ENCODE results near the gene RPL35A. TPM values are rescaled to one million over a fixed set of nuclear protein-coding genes. Genes with fewer than 3 reads are reported as not detected.

RPL35A gene
- total and polyA plus RNA-seq, 9 of the 15 experiments (the other 6 are each of a cell fraction or from before 2014, with no cell fraction given) = 1,475 to 2,942 (median 2,367) TPM

GRCh38 chr3:197959891-197960693 is 10.1 kb downstream of the RPL35A start, which contains the start of gene LMLN (continued):
- peak; percentile 85 for TF ChIP-seq MYC (IDR thresholded peaks at IDR 0.05; ENCODE audit: low read depth, low read length)
- 0 out of 2 replicates have a peak, but pooled peaks have one; percentile 57 for TF ChIP-seq MYC (CRISPR knock-in tag; IDR thresholded peaks at IDR 0.05; ENCODE audit: borderline replicate concordance, low read depth)
- TF ChIP-seq, protein P1, sequence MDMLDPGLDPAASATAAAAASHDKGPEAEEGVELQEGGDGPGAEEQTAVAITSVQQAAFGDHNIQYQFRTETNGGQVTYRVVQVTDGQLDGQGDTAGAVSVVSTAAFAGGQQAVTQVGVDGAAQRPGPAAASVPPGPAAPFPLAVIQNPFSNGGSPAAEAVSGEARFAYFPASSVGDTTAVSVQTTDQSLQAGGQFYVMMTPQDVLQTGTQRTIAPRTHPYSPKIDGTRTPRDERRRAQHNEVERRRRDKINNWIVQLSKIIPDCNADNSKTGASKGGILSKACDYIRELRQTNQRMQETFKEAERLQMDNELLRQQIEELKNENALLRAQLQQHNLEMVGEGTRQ (CRISPR knock-in tag; IDR thresholded peaks at IDR 0.05) = peak; percentile 97
- TF ChIP-seq TCF7L2 (IDR thresholded peaks at IDR 0.05; ENCODE audit: low read depth, low read length) = 0 out of 2 replicates have a peak, but pooled peaks have one; percentile 18
- no peak for TF ChIP-seq FOXJ2 (tag; IDR thresholded peaks at IDR 0.05)
- TF ChIP-seq PURB (CRISPR knock-in tag; IDR thresholded peaks at IDR 0.05; ENCODE audit: low read depth) = no peak
- TF ChIP-seq TFE3 (CRISPR knock-in tag; IDR thresholded peaks at IDR 0.05) = 0 out of 2 replicates have a peak, but pooled peaks have one; percentile 11
- peak; percentile 40 for TF ChIP-seq RNF2 (IDR thresholded peaks at IDR 0.05)
- TF ChIP-seq, protein P2, sequence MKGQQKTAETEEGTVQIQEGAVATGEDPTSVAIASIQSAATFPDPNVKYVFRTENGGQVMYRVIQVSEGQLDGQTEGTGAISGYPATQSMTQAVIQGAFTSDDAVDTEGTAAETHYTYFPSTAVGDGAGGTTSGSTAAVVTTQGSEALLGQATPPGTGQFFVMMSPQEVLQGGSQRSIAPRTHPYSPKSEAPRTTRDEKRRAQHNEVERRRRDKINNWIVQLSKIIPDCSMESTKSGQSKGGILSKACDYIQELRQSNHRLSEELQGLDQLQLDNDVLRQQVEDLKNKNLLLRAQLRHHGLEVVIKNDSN (CRISPR knock-in tag; IDR thresholded peaks at IDR 0.05) = peak; percentile 99
- TF ChIP-seq TRIM24 (IDR thresholded peaks at IDR 0.05) = no peak; a peak in 1 of 4 replicates
- TF ChIP-seq ZNF445 (CRISPR knock-in tag; IDR thresholded peaks at IDR 0.05; ENCODE audit: low read depth) = no peak
- no peak for TF ChIP-seq IRF1 (CRISPR knock-in tag; IDR thresholded peaks at IDR 0.05; ENCODE audit: borderline replicate concordance)
- TF ChIP-seq TAF7 (tag; IDR thresholded peaks at IDR 0.05) = peak; percentile 70
- TF ChIP-seq ZNF644 (tag; IDR thresholded peaks at IDR 0.05; ENCODE audit: low read depth) = no peak
- TF ChIP-seq LCOR (CRISPR knock-in tag; IDR thresholded peaks at IDR 0.05) = peak; percentile 94
- peak; percentile 72; the same call in 1 of the 2 replicates for TF ChIP-seq NFRKB (IDR thresholded peaks at IDR 0.05; ENCODE audit: low read depth)
- TF ChIP-seq, protein P3, sequence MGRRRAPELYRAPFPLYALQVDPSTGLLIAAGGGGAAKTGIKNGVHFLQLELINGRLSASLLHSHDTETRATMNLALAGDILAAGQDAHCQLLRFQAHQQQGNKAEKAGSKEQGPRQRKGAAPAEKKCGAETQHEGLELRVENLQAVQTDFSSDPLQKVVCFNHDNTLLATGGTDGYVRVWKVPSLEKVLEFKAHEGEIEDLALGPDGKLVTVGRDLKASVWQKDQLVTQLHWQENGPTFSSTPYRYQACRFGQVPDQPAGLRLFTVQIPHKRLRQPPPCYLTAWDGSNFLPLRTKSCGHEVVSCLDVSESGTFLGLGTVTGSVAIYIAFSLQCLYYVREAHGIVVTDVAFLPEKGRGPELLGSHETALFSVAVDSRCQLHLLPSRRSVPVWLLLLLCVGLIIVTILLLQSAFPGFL (CRISPR knock-in tag; IDR thresholded peaks at IDR 0.05) = no peak
- TF ChIP-seq NRF1 (conservative IDR thresholded peaks at IDR 0.05 in 1 of 2, IDR thresholded peaks at IDR 0.05 in 1 of 2) = peak; percentile 91 to 93
- peak; percentile 74; the same call in 1 of the 2 replicates for TF ChIP-seq ETV5 (CRISPR knock-in tag; IDR thresholded peaks at IDR 0.05; ENCODE audit: low read depth)
- peak; percentile 96 for TF ChIP-seq EGR1 (conservative IDR thresholded peaks at IDR 0.05)
- TF ChIP-seq YBX1 (IDR thresholded peaks at IDR 0.05) = no peak
- peak; percentile 26 for TF ChIP-seq RBM25 (IDR thresholded peaks at IDR 0.05; ENCODE audit: low read depth, low read length, severe bottlenecking)
- TF ChIP-seq ZNF146 (CRISPR knock-in tag; IDR thresholded peaks at IDR 0.05; ENCODE audit: unreplicated experiment) = no peak
- 0 out of 4 replicates have a peak, but pooled peaks of 1 of the 2 experiments have one; percentile 32 for TF ChIP-seq TBL1XR1 (IDR thresholded peaks at IDR 0.05; ENCODE audit: low read length in 2 of 2)

All from K562 (cell line).